NB4 (cell line): Measurements from ENCODE around the gene NR4A2.

Experiments used
- CTCF ChIP-seq: IDR thresholded peaks from one replicate; pipeline ENCODE4 v1.5.1; 2012; ENCODE audit warnings: low read depth, low read length
- POLR2A ChIP-seq: IDR thresholded peaks from 2 replicates; pipeline ENCODE4 v1.6.1; 2011; ENCODE audit warnings: mild to moderate bottlenecking; ENCODE audit not compliant: insufficient read length; ENCODE audit errors: extremely low read depth

- TF ChIP-seq CTCF (no peak), POLR2A (no peak)
Observed at GRCh38 chr2:156332284-156332533, 312 bp downstream of the NR4A2 start.
